ENCODE data around the gene VAPB.
"Not testable (repeated sequence)": the region's sequence is repeated elsewhere in the genome, so short reads cannot be mapped to it uniquely, and the experiment has no call there.

The VAPB gene

GRCh38 chr20:58418949-58419748 lies 30.1 kb downstream of the VAPB start:
- H3K36me3 Mint-ChIP-seq (ENCODE audit: low read depth), result peaks cover 68% of the 10 kb centered on the region

DNA sequence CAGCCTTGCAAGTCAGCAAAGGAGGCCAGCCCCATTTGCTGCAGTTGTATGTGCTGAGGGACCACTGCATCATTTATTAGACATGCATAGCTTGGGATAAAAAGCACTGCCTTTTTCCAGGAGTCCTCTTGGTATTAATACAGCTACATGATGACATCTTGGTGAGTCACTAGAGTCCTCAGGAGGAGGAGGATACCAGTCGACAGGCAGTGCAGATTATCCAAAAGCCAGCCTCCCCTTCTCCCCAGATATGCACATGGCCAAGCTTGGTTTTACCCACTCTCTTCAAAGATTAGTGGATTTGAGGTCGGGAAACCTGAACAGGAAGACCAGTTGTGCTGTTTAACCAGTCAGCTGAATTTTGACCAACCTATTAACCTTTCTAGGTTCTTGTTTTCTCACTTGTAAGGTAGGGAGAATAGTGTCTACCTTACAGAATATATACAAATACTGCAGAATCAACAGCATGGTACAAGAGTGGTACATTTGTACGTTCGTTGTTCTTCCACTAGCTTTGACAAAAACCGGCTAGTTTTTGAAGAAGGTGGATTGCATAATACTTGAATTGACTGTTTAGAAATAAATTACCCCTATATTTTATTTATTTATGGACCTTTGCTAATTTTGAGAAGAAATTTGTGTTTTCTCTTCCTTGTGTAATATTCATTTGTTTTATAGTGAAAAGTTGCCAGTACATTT lies 31.9 kb downstream of the VAPB start:
- H3K4me3 Mint-ChIP-seq, result no peak overlapping the region
- no peak for DNase-seq
- no peaks in the 10 kb centered on the region for H3K27me3 Mint-ChIP-seq (ENCODE audit: low read depth, poor library complexity)
- peaks cover 69% of the 10 kb centered on the region for H3K36me3 Mint-ChIP-seq (ENCODE audit: low read depth)
- no peak overlapping the region for H3K27ac Mint-ChIP-seq
- peaks cover 13% of the 10 kb centered on the region for H3K4me1 Mint-ChIP-seq
- H3K9me3 Mint-ChIP-seq, result peaks cover 6% of the 10 kb centered on the region
- no peak for TF ChIP-seq CTCF (IDR thresholded peaks at IDR 0.05)

More at GRCh38 chr20:58418949-58419748, 30.1 kb downstream of the VAPB start:
- no peak overlapping the region for H3K4me3 Mint-ChIP-seq
- DNase-seq, result no peak
- no peak for TF ChIP-seq CTCF (IDR thresholded peaks at IDR 0.05)
- peaks cover 13% of the 10 kb centered on the region for H3K4me1 Mint-ChIP-seq
- H3K27ac Mint-ChIP-seq, result no peak overlapping the region
- no peaks in the 10 kb centered on the region for H3K27me3 Mint-ChIP-seq (ENCODE audit: low read depth, poor library complexity)
- peaks cover 8% of the 10 kb centered on the region for H3K9me3 Mint-ChIP-seq

- peaks cover 13% of the 10 kb centered on the region for H3K4me1 Mint-ChIP-seq
- DNase-seq, result no peak
- H3K9me3 Mint-ChIP-seq, result peaks cover 6% of the 10 kb centered on the region
- H3K36me3 Mint-ChIP-seq (ENCODE audit: low read depth), result peaks cover 63% of the 10 kb centered on the region
- H3K27me3 Mint-ChIP-seq (ENCODE audit: low read depth, poor library complexity), result no peaks in the 10 kb centered on the region
- no peak overlapping the region for H3K4me3 Mint-ChIP-seq
- TF ChIP-seq CTCF (IDR thresholded peaks at IDR 0.05), result no peak
- no peak overlapping the region for H3K27ac Mint-ChIP-seq
These were observed 32.4 kb downstream of the VAPB start for GRCh38 chr20:58421497-58421850.

DNA sequence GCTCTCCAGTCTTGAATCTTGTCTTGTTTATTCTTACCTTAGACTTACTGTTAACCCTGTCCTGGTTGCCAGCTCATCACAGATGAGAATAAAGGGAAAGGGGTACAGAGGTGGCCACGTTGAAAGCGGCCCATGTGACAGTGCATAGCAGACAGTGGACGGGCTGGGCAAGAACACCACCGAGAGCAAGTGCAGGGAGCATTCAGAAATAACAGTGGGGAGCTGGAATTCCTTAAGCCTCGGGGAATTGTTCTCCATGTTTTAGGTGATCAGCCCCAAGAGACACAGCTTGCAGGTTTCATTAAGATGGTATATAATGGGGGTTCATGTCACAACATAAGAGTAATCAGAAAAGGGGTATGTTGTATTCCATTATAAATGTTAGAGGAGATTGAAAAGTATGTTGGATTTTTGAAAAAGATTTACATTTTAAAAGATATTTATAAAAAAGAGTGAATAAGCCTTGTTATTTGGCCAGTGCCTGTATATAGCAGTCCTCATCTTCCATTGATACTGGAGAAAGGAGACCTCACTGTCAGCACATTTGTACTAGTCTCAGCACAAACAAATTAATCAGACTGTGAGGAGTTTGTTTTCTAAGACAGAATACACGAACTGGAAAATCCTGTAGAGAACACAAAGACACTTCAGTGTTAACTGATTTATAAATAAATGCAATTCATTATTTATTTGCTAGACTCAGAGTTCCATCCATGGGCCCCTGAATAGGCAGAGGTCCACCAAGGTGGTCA lies 35.4 kb downstream of the VAPB start:
- Mint-ChIP-seq H3K27me3 (ENCODE audit: low read depth, poor library complexity) (no peaks in the 10 kb centered on the region), H3K4me3 (no peak overlapping the region), H3K9me3 (peaks cover 6% of the 10 kb centered on the region), H3K36me3 (ENCODE audit: low read depth) (peaks cover 45% of the 10 kb centered on the region), H3K27ac (no peak overlapping the region), H3K4me1 (peaks cover under 1% of the 10 kb centered on the region)
- DNase-seq, result no peak
- TF ChIP-seq CTCF (IDR thresholded peaks at IDR 0.05), result no peak

DNA sequence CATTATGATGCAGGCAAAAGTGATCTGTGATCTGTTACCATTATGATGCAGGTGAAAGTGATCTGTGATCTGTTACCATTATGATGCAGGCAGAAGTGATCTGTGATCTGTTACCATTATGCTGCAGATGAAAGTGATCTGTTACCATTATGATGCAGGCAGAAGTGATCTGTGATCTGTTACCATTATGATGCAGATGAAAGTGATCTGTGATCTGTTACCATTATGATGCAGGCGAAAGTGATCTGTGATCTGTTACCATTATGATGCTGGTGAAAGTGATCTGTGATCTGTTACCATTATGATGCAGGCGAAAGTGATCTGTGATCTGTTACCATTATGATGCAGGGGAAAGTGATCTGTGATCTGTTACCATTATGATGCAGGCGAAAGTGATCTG lies 38.5 kb downstream of the VAPB start:
- DNase-seq; H3K27me3 Mint-ChIP-seq (ENCODE audit: low read depth, poor library complexity): not testable (repeated sequence)

GRCh38 chr20:58428364-58428763 lies 39.3 kb downstream of the VAPB start:
- no peak overlapping the region for H3K4me3 Mint-ChIP-seq
- peaks cover 42% of the 10 kb centered on the region for H3K36me3 Mint-ChIP-seq (ENCODE audit: low read depth)
- DNase-seq, result no peak
- H3K27me3 Mint-ChIP-seq (ENCODE audit: low read depth, poor library complexity), result no peaks in the 10 kb centered on the region
- H3K27ac Mint-ChIP-seq, result no peak overlapping the region
- peaks cover 5% of the 10 kb centered on the region for H3K4me1 Mint-ChIP-seq
- H3K9me3 Mint-ChIP-seq, result peaks cover 6% of the 10 kb centered on the region
- no peak for TF ChIP-seq CTCF (IDR thresholded peaks at IDR 0.05)

More for the DNA sequence above, 38.5 kb downstream of the VAPB start:
- not testable (repeated sequence) for H3K4me1 Mint-ChIP-seq, H3K27ac Mint-ChIP-seq, H3K4me3 Mint-ChIP-seq, H3K9me3 Mint-ChIP-seq
- H3K36me3 Mint-ChIP-seq (ENCODE audit: low read depth), result peaks cover 36% of the 10 kb centered on the region
